ENCODE results near the gene SRD5A3.

- TF ChIP-seq, protein P1, sequence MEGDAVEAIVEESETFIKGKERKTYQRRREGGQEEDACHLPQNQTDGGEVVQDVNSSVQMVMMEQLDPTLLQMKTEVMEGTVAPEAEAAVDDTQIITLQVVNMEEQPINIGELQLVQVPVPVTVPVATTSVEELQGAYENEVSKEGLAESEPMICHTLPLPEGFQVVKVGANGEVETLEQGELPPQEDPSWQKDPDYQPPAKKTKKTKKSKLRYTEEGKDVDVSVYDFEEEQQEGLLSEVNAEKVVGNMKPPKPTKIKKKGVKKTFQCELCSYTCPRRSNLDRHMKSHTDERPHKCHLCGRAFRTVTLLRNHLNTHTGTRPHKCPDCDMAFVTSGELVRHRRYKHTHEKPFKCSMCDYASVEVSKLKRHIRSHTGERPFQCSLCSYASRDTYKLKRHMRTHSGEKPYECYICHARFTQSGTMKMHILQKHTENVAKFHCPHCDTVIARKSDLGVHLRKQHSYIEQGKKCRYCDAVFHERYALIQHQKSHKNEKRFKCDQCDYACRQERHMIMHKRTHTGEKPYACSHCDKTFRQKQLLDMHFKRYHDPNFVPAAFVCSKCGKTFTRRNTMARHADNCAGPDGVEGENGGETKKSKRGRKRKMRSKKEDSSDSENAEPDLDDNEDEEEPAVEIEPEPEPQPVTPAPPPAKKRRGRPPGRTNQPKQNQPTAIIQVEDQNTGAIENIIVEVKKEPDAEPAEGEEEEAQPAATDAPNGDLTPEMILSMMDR (IDR thresholded peaks at IDR 0.05) = no peak
- TF ChIP-seq POLR2A (IDR thresholded peaks at IDR 0.05) = no peak
- TF ChIP-seq POLR2AphosphoS5 (IDR thresholded peaks at IDR 0.05) = no peak
Observed at GRCh38 chr4:55381502-55381901, 35.5 kb downstream of the SRD5A3 start.
